Measurements from ENCODE around the gene CAPRIN2.

CAPRIN2 gene

DNA sequence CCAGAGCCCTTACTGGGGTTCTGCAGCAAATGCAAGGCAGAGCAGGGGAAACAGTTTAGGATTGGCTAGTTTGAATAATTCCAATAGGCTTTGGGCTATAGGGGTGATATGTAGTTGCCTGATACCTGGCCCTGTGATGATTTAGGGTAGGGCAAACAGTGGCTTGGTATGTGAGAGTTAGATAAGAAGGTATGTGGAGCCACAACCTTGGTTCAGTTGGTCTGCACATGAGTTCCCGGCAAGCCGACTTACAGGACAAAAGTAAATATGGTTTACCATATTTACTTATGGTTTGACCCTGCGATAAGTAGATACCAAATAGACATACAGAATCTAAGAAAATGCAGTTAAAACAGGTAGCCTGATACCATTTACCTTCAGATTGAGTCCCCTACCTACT is 8.3 kb upstream of the CAPRIN2 start:
- DNase-seq, result no peak

GRCh38 chr12:30761730-30762129 is 7.0 kb upstream of the CAPRIN2 start:
- no peak for DNase-seq

DNA sequence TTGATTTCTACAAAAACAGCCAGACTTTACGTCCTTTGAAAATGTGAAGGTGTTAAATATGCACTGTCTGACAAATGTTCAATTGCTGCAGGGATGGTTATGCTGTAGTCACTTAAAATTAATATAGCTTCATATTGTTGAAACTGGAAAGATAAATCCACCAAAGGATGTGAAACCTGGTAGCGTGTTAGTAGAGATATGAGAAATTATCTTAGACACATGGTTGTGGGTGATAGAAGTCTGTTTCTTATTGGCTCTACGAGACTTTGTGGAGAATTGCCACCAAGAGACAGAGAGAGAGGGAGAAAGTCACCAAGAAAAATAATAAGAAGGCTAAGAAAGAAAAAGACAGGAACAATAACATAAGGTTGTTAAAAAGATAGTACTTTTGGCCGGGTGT is 2.6 kb upstream of the CAPRIN2 start:
- DNase-seq, result no peak

DNA sequence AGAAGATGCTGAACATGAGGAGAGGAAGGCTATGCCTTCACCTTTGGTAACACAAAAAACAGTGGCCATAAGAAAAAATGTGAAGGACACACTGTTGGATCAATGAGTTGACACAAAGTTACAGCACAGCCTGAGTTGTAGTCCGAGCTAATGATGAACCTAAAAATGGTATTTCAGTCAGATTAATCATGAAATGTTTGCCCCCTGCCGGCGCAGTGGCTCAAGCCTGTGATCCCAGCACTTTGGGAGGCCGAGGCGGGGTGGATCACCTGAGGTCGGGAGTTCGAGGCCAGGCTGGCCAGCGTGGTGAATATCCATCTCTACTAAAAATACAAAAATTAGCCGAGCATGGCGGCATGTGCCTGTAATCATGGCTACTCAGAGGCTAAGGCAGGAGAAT is 1.3 kb upstream of the CAPRIN2 start:
- DNase-seq, result no peak

GRCh38 chr12:30755395-30755762 is 628 bp upstream of the CAPRIN2 start:
- no peak for DNase-seq

GRCh38 chr12:30754383-30754749 is 385 bp downstream of the CAPRIN2 start:
- DNase-seq, result no peak

- peak; percentile 33 for DNase-seq
Observed at GRCh38 chr12:30753751-30754382, 884 bp downstream of the CAPRIN2 start.

- DNase-seq, result no peak
Observed at GRCh38 chr12:30753233-30753632, 1.5 kb downstream of the CAPRIN2 start.

DNA sequence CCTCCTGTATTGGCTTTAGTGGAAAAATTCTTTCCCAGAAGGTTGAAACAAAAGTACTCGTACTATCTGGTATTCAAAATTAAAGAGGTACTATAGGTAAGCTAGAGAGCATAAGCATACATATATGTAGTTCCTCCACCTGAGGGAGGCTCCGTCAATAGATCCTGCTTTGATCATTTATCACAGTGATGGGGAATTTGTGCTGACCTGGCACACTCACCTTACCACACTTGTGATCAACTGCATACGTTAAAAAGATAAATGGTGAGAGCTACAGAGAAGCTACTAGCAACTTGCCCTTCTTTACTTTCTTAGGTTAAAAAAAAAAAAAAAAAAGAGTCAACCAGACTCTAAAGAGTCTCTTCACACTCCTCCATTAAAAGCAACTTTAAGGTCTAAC is 2.5 kb downstream of the CAPRIN2 start:
- no peak for DNase-seq

- no peak for DNase-seq
Observed at GRCh38 chr12:30748147-30748546, 6.6 kb downstream of the CAPRIN2 start.

DNA sequence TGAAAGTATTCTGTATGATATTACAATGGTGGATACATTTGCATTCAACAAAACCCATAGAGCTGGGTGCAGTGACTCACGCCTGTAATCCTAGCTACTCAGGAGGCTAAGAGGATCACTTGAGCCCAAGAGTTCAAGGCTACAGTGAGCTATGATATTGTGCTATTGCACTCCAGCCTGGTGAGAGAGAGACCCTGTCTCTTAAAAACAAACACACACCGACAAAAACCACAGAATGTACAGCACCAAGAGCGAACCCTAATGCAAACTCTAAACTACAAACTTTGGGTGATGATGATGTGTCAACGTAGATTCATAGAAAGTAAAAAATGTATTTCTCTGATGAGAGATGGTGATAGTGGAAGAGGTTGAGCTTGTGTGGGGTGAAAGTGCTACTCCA is 8.6 kb downstream of the CAPRIN2 start:
- no peak for DNase-seq

GRCh38 chr12:30744321-30744720 is 10.4 kb downstream of the CAPRIN2 start:
- no peak for DNase-seq

- DNase-seq, result no peak
Observed at GRCh38 chr12:30740274-30740673, 14.5 kb downstream of the CAPRIN2 start.

DNA sequence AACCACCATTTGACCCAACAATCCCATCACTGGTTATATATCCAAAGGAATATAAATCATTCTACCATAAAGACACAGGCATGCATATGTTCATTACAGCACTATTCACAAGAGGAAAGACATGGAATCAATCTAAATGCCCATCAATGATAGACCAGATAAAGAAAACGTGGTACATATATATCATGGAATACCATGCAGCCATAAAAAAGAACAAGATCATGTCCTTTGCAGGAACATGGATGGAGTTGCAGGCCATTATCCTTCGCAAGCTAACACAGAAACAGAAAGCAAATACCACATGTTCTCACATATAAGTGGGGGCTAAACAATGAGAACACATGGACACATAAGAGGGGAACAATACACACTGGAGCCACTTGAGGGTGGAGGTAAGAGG is 15.7 kb downstream of the CAPRIN2 start:
- no peak for DNase-seq

- DNase-seq, result no peak
Observed at GRCh38 chr12:30732954-30733637, 21.7 kb downstream of the CAPRIN2 start.

- DNase-seq, result no peak
Observed at GRCh38 chr12:30730011-30730410, 24.7 kb downstream of the CAPRIN2 start.

DNA sequence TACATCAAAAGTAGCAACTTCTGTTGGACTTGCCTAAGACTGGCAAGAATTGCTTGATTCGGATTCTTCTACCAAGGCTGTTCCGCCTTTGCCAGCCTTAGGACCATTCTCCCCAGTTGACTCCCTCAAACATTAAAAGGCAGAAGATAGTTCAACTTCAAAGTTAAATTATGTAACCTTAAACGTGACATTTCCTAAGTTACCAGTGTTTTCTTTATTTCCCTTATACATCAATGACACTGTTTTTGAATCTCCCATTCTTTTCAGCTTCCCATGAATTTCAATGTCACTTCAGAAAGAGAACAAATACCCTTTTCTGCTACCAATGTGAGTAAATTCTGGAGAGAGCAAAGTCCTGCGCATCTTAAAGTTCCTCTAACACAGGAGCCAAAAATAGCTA is 25.2 kb downstream of the CAPRIN2 start:
- DNase-seq, result no peak

- DNase-seq, result no peak
Observed at GRCh38 chr12:30726647-30727046, 28.1 kb downstream of the CAPRIN2 start.

GRCh38 chr12:30725739-30726138 is 29.0 kb downstream of the CAPRIN2 start:
- no peak for DNase-seq

GRCh38 chr12:30719060-30719459 is 35.7 kb downstream of the CAPRIN2 start:
- DNase-seq, result no peak

- no peak for DNase-seq
Observed at GRCh38 chr12:30707613-30708342, 47.0 kb downstream of the CAPRIN2 start.

DNA sequence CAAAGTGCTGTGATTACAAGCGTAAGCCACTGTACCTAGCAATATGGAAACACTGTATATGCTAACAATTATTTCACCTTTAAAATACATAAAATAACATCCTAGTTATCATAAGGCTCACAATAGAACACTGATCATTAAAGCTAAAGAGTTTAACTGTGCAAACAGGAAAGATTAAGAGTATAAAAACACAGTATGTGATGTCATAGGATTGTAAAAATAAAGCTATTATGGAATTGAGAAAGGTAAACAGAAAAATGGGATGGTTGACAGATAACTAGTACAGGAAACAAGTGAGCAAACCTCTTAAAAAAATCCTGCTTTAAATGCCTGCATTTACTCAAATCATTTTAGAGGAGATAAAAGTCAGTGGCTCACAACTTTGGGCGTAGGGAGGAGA is 48.3 kb downstream of the CAPRIN2 start:
- DNase-seq, result no peak

GRCh38 chr12:30701056-30701455 is 53.7 kb downstream of the CAPRIN2 start:
- peak; percentile 16 for DNase-seq

- no peak for DNase-seq
Observed at GRCh38 chr12:30700216-30700900, 54.4 kb downstream of the CAPRIN2 start.
